ENCODE measurements around the gene SLC66A2. TPM values are rescaled to one million over a fixed set of nuclear protein-coding genes. Genes with fewer than 3 reads are reported as not detected.
"Not testable (repeated sequence)": the region's sequence is repeated elsewhere in the genome, so short reads cannot be mapped to it uniquely, and the experiment has no call there.

Gene SLC66A2
- total and polyA plus RNA-seq, 7 donors: 27.3 to 59.4 (median 33.2) TPM

- no peak overlapping the region for H3K4me3 ChIP-seq
- DNase-seq: no peak
- H3K27me3 ChIP-seq: peaks cover 0 to 19% (median 11%) of the 10 kb centered on the region in 3 donors
- no peaks in the 10 kb centered on the region for H3K36me3 ChIP-seq
- 89% methylated on average over 20 of the region's 20 CpGs for WGBS, 2 donors
- no peaks in the 10 kb centered on the region for H3K9me3 ChIP-seq
- TF ChIP-seq POLR2AphosphoS5 (IDR thresholded peaks at IDR 0.05) (no peak), CTCF (IDR thresholded peaks at IDR 0.05) (no peak), POLR2A (IDR thresholded peaks at IDR 0.05) (no peak), EP300 (IDR thresholded peaks at IDR 0.05) (no peak)
- H3K4me1 ChIP-seq: no peaks in the 10 kb centered on the region
- intact Hi-C loops (cut with DNase I): no loop called here
- no peak overlapping the region for H3K27ac ChIP-seq
These were observed 84.4 kb downstream of the SLC66A2 start for GRCh38 chr18:79866889-79867574.

GRCh38 chr18:79865951-79866350 lies 85.5 kb downstream of the SLC66A2 start:
- 54 to 75% methylated on average over 3 of the region's 3 CpGs for WGBS, 2 donors
- H3K36me3 ChIP-seq; H3K4me1 ChIP-seq; H3K4me3 ChIP-seq; H3K27ac ChIP-seq; DNase-seq; H3K9me3 ChIP-seq; intact Hi-C loops (cut with DNase I): not testable (repeated sequence)
- peaks cover 0 to 13% (median under 1%) of the 10 kb centered on the region in 3 donors for H3K27me3 ChIP-seq

- 88 to 93% methylated on average over 4 of the region's 4 CpGs for WGBS, 2 donors
- peaks cover 0 to 13% (median 0%) of the 10 kb centered on the region in 3 donors for H3K27me3 ChIP-seq
These were observed 86.5 kb downstream of the SLC66A2 start for GRCh38 chr18:79864955-79865354.

GRCh38 chr18:79864006-79864725 lies 87.3 kb downstream of the SLC66A2 start:
- TF ChIP-seq POLR2A (IDR thresholded peaks at IDR 0.05) (no peak), CTCF (IDR thresholded peaks at IDR 0.05) (no peak), EP300 (IDR thresholded peaks at IDR 0.05) (no peak), POLR2AphosphoS5 (IDR thresholded peaks at IDR 0.05) (no peak)
- 80 to 91% methylated on average over 74 of the region's 74 CpGs for WGBS, 2 donors
- H3K36me3 ChIP-seq: no peaks in the 10 kb centered on the region
- no peaks in the 10 kb centered on the region for H3K9me3 ChIP-seq
- no peaks in the 10 kb centered on the region for H3K4me1 ChIP-seq
- H3K27ac ChIP-seq: no peak overlapping the region
- DNase-seq: no peak
- intact Hi-C loops (cut with DNase I): no loop called here
- peaks cover 0 to 13% (median 0%) of the 10 kb centered on the region in 3 donors for H3K27me3 ChIP-seq
- no peak overlapping the region for H3K4me3 ChIP-seq

More at GRCh38 chr18:79864955-79865354, 86.5 kb downstream of the SLC66A2 start:
- H3K36me3 ChIP-seq; H3K4me1 ChIP-seq; DNase-seq; intact Hi-C loops (cut with DNase I); H3K4me3 ChIP-seq; H3K9me3 ChIP-seq; H3K27ac ChIP-seq: not testable (repeated sequence)

- no peak for DNase-seq
These were observed 88.1 kb downstream of the SLC66A2 start for GRCh38 chr18:79863161-79864005.

GRCh38 chr18:79862562-79862961 lies 88.9 kb downstream of the SLC66A2 start:
- H3K9me3 ChIP-seq: no peaks in the 10 kb centered on the region
- TF ChIP-seq CTCF (IDR thresholded peaks at IDR 0.05) (no peak), POLR2A (IDR thresholded peaks at IDR 0.05) (no peak), EP300 (IDR thresholded peaks at IDR 0.05) (no peak), POLR2AphosphoS5 (IDR thresholded peaks at IDR 0.05) (no peak)
- no peaks in the 10 kb centered on the region for H3K4me1 ChIP-seq

More at GRCh38 chr18:79863161-79864005, 88.1 kb downstream of the SLC66A2 start:
- H3K27ac ChIP-seq: no peak overlapping the region
- intact Hi-C loops (cut with DNase I): no loop called here
- no peaks in the 10 kb centered on the region for H3K4me1 ChIP-seq
- no peaks in the 10 kb centered on the region for H3K36me3 ChIP-seq
- no peaks in the 10 kb centered on the region for H3K9me3 ChIP-seq
- 79 to 88% methylated on average over 102 of the region's 102 CpGs for WGBS, 2 donors
- peaks cover 0 to 13% (median 0%) of the 10 kb centered on the region in 3 donors for H3K27me3 ChIP-seq
- no peak overlapping the region for H3K4me3 ChIP-seq
- TF ChIP-seq EP300 (IDR thresholded peaks at IDR 0.05): no peak
- TF ChIP-seq POLR2A (IDR thresholded peaks at IDR 0.05): no peak

More at GRCh38 chr18:79862562-79862961, 88.9 kb downstream of the SLC66A2 start:
- 94 to 95% methylated on average over 15 of the region's 15 CpGs for WGBS, 2 donors
- Histone ChIP-seq H3K27ac (no peak overlapping the region), H3K4me3 (no peak overlapping the region), H3K36me3 (no peaks in the 10 kb centered on the region), H3K27me3 (peaks cover 0 to 16% (median 0%) of the 10 kb centered on the region in 3 donors)
- intact Hi-C loops (cut with DNase I): no loop called here
- DNase-seq: no peak

Measured in sigmoid colon (tissue), 7 donors.